Mesenteric fat pad (tissue), 1 donor: Measurements from ENCODE around the gene EPC1. TPM values are rescaled to one million over a fixed set of nuclear protein-coding genes. Genes with fewer than 3 reads are reported as not detected.

Source experiments
- DNase-seq: peaks from one replicate; pipeline ENCODE4 v3.0.0-alpha.2; 2020; ENCODE audit warnings: low spot score
- total RNA-seq: library from RNA; stranded (reverse); fragmentation: NEBNext Ultra II Directional; extraction: Animal tissue kit (Norgen Biotek cat#: 25700); gene quantifications from one replicate; pipeline ENCODE4 v1.2.1, GENCODE V29; 2021
- donor health status: DM: yes; HTN: yes; CAD: no.

The EPC1 gene
- total RNA-seq, 1 donor from 2014 or later: 26.8 TPM

GRCh38 chr10:32340596-32341180 is 6.3 kb downstream of the EPC1 start:
- no peak for DNase-seq

GRCh38 chr10:32338262-32338661 is 8.7 kb downstream of the EPC1 start:
- DNase-seq: no peak

- DNase-seq: no peak
These were observed 9.6 kb downstream of the EPC1 start for GRCh38 chr10:32337350-32337749.

- DNase-seq: no peak
These were observed 13.1 kb downstream of the EPC1 start for GRCh38 chr10:32333849-32334248.

- no peak for DNase-seq
These were observed 14.6 kb downstream of the EPC1 start for GRCh38 chr10:32332299-32332750.

GRCh38 chr10:32331606-32332005 is 15.4 kb downstream of the EPC1 start:
- DNase-seq: no peak

GRCh38 chr10:32330214-32330613 is 16.7 kb downstream of the EPC1 start:
- DNase-seq: no peak

- no peak for DNase-seq
These were observed 17.9 kb downstream of the EPC1 start for GRCh38 chr10:32329061-32329460.

GRCh38 chr10:32328499-32328898 is 18.5 kb downstream of the EPC1 start:
- DNase-seq: no peak

- no peak for DNase-seq
These were observed 19.6 kb downstream of the EPC1 start for GRCh38 chr10:32327364-32327691.

- DNase-seq: no peak
These were observed 20.1 kb downstream of the EPC1 start for GRCh38 chr10:32326680-32327363.

- DNase-seq: no peak
These were observed 20.8 kb downstream of the EPC1 start for GRCh38 chr10:32326119-32326518.

GRCh38 chr10:32323051-32323450 is 23.9 kb downstream of the EPC1 start:
- DNase-seq: no peak

GRCh38 chr10:32321016-32321631 is 25.8 kb downstream of the EPC1 start:
- no peak for DNase-seq

- no peak for DNase-seq
These were observed 28.5 kb downstream of the EPC1 start for GRCh38 chr10:32318476-32318896.

- no peak for DNase-seq
These were observed 29.1 kb downstream of the EPC1 start for GRCh38 chr10:32317795-32318357.

GRCh38 chr10:32315424-32315823 is 31.5 kb downstream of the EPC1 start:
- DNase-seq: no peak

- DNase-seq: no peak
These were observed 32.4 kb downstream of the EPC1 start for GRCh38 chr10:32314588-32314987.

GRCh38 chr10:32308027-32308603 is 38.8 kb downstream of the EPC1 start:
- DNase-seq: no peak

GRCh38 chr10:32307609-32308008 is 39.3 kb downstream of the EPC1 start:
- no peak for DNase-seq

GRCh38 chr10:32299354-32299980 is 47.5 kb downstream of the EPC1 start:
- no peak for DNase-seq
